Cardiac muscle cell (in vitro differentiated cells and primary cell): Measurements from ENCODE around the gene KLHL36. TPM values are rescaled to one million over a fixed set of nuclear protein-coding genes. Genes with fewer than 3 reads are reported as not detected.

Source experiments
- DNase-seq, 2 donors: peaks; one replicate each; pipeline versions ENCODE4 v3.0.0 to v3.0.0-alpha.2; 2010 to 2017; ENCODE audit warnings: low read depth in 1 of 2, low spot score in 1 of 2
- H3K27ac ChIP-seq: fragments of 200-600 bp; sonication (generic); 2 replicates; pipeline ENCODE4 v1.5.1; 2016
- H3K27me3 ChIP-seq: fragments of 200-600 bp; sonication (generic); 2 replicates; pipeline ENCODE4 v1.6.0; 2016; ENCODE audit warnings: control low read depth
- H3K36me3 ChIP-seq: fragments of 200-600 bp; sonication (generic); 2 replicates; pipeline ENCODE4 v1.5.1; 2016; ENCODE audit warnings: control low read depth
- H3K4me1 ChIP-seq: fragments of 200-600 bp; sonication (generic); 2 replicates; pipeline ENCODE4 v1.8.1; 2017; ENCODE audit warnings: low read depth, mild to moderate bottlenecking, mixed run types
- H3K4me3 ChIP-seq: fragments of 200-600 bp; sonication (generic); 2 replicates; pipeline ENCODE4 v1.5.1; 2016; ENCODE audit warnings: mild to moderate bottlenecking
- H3K9me3 ChIP-seq: fragments of 200-600 bp; sonication (generic); 2 replicates; pipeline ENCODE4 v1.5.1; 2017; ENCODE audit warnings: low read depth, mild to moderate bottlenecking, control low read depth
- polyA plus RNA-seq: library from polyadenylated mRNA; unstranded; fragments of >200 nt; fragmentation: Nextera tagmentation; extraction: Ambion mirVana; gene quantifications from 2 replicates; pipeline ENCODE4 v1.2.1, GENCODE V29; 2016
- total RNA-seq: library from RNA; depleted of rRNA; stranded (reverse); fragments of >200 nt; gene quantifications from 2 replicates; pipeline ENCODE4 v1.2.3, GENCODE V29; 2016
- TF ChIP-seq, protein P1 (sequence below): IDR thresholded peaks from 2 replicates; pipeline ENCODE4 v1.5.1; 2012; ENCODE audit warnings: low read depth, mild to moderate bottlenecking, low read length

The KLHL36 gene
- total and polyA plus RNA-seq, 2 experiments from 2014 or later: 14.5 to 53.9 TPM

DNA sequence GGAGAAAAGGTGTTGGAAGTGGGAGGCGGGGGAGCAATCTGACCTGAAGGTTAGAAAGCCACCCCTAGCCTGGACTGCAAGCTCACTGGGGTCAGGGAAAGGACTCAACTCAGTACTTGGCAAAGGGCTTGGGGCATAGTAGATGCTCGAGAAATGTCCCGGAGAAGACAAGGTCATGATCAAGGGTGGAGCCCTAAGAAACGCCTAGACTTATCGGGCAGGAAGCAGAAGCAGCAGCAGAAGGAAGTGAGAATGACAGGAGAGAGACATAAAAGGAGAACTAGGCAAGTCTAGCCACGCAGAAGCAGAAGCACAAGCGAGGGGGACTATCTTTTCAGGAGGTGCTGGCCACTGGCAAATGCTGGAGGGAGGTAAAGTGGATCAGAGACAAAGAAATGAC lies 40.6 kb upstream of the KLHL36 start:
- Histone ChIP-seq H3K27me3 (no peaks in the 10 kb centered on the region), H3K27ac (no peak overlapping the region), H3K4me3 (no peak overlapping the region), H3K4me1 (peaks cover 10% of the 10 kb centered on the region), H3K9me3 (no peaks in the 10 kb centered on the region), H3K36me3 (no peaks in the 10 kb centered on the region)
- no peak for DNase-seq
- TF ChIP-seq, protein P1, sequence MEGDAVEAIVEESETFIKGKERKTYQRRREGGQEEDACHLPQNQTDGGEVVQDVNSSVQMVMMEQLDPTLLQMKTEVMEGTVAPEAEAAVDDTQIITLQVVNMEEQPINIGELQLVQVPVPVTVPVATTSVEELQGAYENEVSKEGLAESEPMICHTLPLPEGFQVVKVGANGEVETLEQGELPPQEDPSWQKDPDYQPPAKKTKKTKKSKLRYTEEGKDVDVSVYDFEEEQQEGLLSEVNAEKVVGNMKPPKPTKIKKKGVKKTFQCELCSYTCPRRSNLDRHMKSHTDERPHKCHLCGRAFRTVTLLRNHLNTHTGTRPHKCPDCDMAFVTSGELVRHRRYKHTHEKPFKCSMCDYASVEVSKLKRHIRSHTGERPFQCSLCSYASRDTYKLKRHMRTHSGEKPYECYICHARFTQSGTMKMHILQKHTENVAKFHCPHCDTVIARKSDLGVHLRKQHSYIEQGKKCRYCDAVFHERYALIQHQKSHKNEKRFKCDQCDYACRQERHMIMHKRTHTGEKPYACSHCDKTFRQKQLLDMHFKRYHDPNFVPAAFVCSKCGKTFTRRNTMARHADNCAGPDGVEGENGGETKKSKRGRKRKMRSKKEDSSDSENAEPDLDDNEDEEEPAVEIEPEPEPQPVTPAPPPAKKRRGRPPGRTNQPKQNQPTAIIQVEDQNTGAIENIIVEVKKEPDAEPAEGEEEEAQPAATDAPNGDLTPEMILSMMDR: no peak

DNA sequence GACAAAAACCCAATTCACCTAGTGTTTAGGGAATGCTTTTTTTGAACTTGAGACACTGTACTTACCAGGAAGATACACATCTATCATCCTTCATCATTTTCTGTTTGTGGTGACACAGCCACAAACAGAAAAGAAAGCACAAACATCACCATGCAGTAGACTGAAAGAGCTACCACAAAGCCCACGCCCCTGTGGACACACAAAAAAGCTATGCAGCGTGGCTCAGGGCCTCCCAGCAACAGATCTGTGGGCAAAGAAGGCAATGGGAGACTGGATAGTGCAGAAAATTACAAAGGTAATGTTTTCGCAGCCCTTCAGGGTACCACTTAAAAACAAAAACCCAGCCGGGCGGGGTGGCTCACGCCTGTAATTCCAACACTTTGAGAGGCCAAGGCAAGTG lies 40.0 kb upstream of the KLHL36 start:
- H3K27me3 ChIP-seq: no peaks in the 10 kb centered on the region
- no peak overlapping the region for H3K27ac ChIP-seq
- no peak for DNase-seq
- peaks cover 10% of the 10 kb centered on the region for H3K4me1 ChIP-seq
- H3K36me3 ChIP-seq: no peaks in the 10 kb centered on the region
- no peak overlapping the region for H3K4me3 ChIP-seq
- H3K9me3 ChIP-seq: no peaks in the 10 kb centered on the region
- TF ChIP-seq, protein P1: no peak

DNA sequence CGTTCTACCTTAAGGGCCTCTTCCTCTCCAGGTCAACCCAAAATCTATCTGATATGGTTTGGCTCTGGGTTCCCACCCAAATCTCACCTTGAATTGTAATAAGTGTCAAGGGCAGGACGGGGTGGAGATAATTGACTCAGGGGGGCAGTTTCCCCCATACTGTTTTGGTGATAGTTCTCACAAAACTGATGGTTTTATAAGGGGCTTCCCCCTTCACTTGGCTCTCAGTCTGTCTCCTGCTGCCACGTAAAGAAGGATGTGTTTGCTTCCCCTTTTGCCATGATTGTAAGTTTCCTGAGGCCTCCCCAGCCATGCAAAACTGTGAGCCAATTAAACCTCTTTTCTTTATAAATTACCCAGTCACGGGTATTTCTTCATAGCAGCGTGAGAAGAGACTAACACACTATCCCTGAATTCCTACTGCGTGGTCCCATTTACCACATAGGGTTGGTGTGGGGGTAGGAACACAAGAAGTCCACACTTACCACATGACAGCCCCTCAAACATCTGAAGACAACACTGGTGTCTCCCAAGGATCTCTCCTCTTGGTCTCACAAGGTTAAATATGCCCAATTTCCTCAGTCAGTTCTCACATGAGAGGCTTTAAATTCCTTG lies 38.6 kb upstream of the KLHL36 start:
- Histone ChIP-seq H3K4me1 (peaks cover 3% of the 10 kb centered on the region), H3K36me3 (no peaks in the 10 kb centered on the region), H3K27me3 (no peaks in the 10 kb centered on the region), H3K4me3 (no peak overlapping the region), H3K27ac (no peak overlapping the region), H3K9me3 (no peaks in the 10 kb centered on the region)
- TF ChIP-seq, protein P1: no peak
- DNase-seq: no peak

DNA sequence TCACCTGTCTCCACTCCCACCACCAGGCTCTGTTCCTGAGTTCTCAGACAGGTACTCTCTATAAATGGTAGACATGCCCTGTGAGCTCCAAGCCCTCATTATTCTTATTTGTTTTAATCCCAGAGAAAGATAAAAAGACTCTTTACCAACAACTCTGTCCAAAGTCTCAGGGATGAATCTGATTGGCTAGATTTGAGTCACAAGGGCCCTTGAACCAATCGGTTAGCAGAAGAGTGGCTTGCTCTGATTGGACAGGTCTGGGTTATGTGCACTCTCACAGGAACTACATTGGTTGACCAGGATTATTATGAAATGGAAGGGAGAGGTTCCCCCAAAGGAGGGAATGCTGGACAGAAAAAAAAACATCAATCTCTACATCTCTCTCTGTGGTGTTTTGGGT lies 37.9 kb upstream of the KLHL36 start:
- DNase-seq: no peak
- H3K27me3 ChIP-seq: no peaks in the 10 kb centered on the region
- no peak overlapping the region for H3K4me3 ChIP-seq
- no peaks in the 10 kb centered on the region for H3K36me3 ChIP-seq
- H3K27ac ChIP-seq: no peak overlapping the region
- no peaks in the 10 kb centered on the region for H3K9me3 ChIP-seq
- TF ChIP-seq, protein P1: no peak
- no peaks in the 10 kb centered on the region for H3K4me1 ChIP-seq

DNA sequence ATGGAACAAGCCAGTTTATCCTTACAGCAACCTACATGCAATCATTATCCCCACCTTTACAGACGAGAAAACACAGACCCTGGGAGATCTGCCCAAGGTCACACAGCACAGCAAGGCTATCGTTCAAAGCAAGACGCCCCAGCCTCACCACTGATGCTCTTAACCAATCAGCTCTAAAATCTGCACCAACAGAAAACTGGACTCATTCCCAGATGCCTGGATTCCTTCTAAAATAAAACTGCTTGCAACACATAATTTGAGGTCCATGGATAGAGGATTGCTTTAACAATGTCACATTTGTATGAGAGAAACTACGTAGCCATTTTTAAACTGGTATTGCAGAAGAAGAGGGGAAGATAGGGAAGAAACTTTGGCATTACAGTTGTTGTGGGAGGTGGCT lies 37.3 kb upstream of the KLHL36 start:
- Histone ChIP-seq H3K4me3 (no peak overlapping the region), H3K4me1 (no peaks in the 10 kb centered on the region)
- TF ChIP-seq, protein P1: no peak

More for the DNA sequence above, 37.3 kb upstream of the KLHL36 start:
- Histone ChIP-seq H3K27me3 (no peaks in the 10 kb centered on the region), H3K9me3 (no peaks in the 10 kb centered on the region), H3K36me3 (no peaks in the 10 kb centered on the region), H3K27ac (no peak overlapping the region)
- DNase-seq: peak in 1 of 2 donors; percentile 89
